Omental fat pad (tissue), 4 donors: ENCODE measurements around the gene CPT1B. TPM values are rescaled to one million over a fixed set of nuclear protein-coding genes. Genes with fewer than 3 reads are reported as not detected.
"Not testable (repeated sequence)": the region's sequence is repeated elsewhere in the genome, so short reads cannot be mapped to it uniquely, and the experiment has no call there.

Experiments
- ATAC-seq: fragments of 150-250 bp; one replicate; pipeline ENCODE4 v1.9.1; 2016; ENCODE audit warnings: mild to moderate bottlenecking, moderate library complexity; ENCODE audit not compliant: low FRiP score
- DNase-seq: peaks from one replicate; pipeline ENCODE4 v3.0.0-alpha.2; 2019; ENCODE audit warnings: low spot score
- total RNA-seq, 4 donors: library from RNA; depleted of rRNA; stranded (reverse); fragments of >200 nt; gene quantifications; one replicate each; pipeline ENCODE4 v1.1.0, GENCODE V29; 2016
- TF ChIP-seq, protein P1 (sequence below), 3 donors: fragments of 450-650 bp; IDR thresholded peaks; one replicate each; pipeline ENCODE4 v1.5.1; 2016 to 2017; ENCODE audit warnings: antibody characterized with exemption in 3 of 3, mild to moderate bottlenecking in 3 of 3, moderate library complexity in 2 of 3

CPT1B gene
- total RNA-seq, 4 donors from 2014 or later = 4.9 to 29.2 (median 10.8) TPM

- TF ChIP-seq, protein P1, sequence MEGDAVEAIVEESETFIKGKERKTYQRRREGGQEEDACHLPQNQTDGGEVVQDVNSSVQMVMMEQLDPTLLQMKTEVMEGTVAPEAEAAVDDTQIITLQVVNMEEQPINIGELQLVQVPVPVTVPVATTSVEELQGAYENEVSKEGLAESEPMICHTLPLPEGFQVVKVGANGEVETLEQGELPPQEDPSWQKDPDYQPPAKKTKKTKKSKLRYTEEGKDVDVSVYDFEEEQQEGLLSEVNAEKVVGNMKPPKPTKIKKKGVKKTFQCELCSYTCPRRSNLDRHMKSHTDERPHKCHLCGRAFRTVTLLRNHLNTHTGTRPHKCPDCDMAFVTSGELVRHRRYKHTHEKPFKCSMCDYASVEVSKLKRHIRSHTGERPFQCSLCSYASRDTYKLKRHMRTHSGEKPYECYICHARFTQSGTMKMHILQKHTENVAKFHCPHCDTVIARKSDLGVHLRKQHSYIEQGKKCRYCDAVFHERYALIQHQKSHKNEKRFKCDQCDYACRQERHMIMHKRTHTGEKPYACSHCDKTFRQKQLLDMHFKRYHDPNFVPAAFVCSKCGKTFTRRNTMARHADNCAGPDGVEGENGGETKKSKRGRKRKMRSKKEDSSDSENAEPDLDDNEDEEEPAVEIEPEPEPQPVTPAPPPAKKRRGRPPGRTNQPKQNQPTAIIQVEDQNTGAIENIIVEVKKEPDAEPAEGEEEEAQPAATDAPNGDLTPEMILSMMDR (IDR thresholded peaks at IDR 0.05) = no peak
- DNase-seq = no peak
- ATAC-seq = no peak
Measured at GRCh38 chr22:50547263-50547985, 30.8 kb downstream of the CPT1B start.

DNA sequence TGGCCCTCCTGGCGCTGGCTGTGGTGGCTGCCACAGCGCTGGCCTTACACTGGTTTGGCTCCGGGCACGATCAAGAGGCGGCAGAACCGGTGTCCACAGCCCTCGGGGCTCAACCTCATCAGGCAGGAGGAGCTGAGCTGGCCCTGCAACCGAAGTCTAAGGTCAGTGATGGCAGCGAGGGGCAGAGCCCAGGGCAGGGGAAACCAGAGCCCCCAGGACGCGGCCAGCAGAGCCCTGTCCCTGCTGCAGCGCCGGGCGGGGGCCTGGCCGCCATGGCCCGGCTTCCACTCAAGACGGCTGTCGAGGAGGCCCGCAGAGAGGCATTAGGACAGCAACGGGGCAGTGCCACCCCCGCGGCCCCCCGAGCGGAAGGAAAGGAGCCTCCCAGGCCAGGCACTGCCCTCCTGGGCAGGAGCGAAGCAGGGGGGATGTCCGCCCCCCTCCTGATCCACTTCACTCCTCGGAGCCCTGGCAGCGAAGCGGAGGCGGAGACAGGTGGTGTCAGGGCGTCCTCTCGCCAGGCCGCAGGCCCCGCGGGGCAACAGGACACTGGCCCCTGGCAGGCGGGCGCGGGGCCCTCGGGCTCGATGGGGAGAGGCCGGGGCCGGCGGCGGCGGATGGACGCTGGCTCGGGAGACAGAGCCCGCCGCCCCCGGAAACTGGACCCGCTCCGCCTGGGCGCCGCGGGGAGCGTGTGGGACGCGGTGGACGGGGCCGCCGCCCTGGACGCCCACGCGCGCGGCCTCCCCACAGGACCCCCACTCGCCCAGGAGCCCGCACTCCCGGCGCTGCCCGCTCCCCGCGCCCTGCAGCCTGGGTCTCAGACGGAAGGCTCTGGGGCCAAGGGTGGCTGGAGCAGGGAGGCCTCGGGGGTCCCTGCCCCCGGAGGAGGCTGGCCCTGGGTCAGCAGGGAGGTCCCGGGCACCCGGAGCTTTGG lies 31.6 kb downstream of the CPT1B start:
- TF ChIP-seq, protein P1 (IDR thresholded peaks at IDR 0.05) = no peak
- no peak for DNase-seq
- no peak for ATAC-seq

- ATAC-seq (no peak), DNase-seq (no peak)
- TF ChIP-seq, protein P1 (IDR thresholded peaks at IDR 0.05) = no peak
Measured at GRCh38 chr22:50545522-50546325, 32.5 kb downstream of the CPT1B start, which contains the start of gene KLHDC7B. TSS of gene KLHDC7B (plus strand) at chr22:50545899. CDS start at chr22:50546244, 345 bp downstream.

DNA sequence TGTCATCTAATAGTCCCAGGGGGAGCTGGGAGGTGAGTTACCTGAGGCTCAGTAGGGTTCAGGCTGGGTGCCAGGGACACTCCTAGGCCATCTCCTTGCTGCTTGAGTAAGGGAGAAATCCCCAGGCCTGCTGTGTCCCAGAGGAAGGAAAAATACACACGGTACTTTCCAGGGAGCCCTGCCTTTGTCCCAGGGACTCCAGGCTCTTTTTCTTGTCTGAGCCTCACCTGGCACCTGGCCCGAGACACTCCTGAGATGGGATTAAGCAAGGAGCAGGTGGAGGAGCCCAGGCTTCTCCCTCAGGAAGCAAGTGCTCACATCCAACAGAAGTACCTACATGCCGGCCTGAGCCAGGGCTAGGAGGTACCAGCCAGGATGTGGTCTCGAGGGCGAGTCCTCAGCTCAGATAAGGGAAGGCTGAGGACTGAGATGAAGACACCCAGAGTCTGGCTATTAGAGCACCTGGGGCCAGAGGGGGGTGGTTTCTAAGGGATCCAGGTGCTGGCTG lies 33.4 kb downstream of the CPT1B start:
- no peak for ATAC-seq
- no peak for DNase-seq
- TF ChIP-seq, protein P1 (IDR thresholded peaks at IDR 0.05) = no peak

- ATAC-seq (peak; percentile 40), DNase-seq (no peak)
- TF ChIP-seq, protein P1 (IDR thresholded peaks at IDR 0.05) = peak in 1 of 3 donors; percentile 7
Measured at GRCh38 chr22:50544078-50544745, 34.0 kb downstream of the CPT1B start.

GRCh38 chr22:50542416-50542927 lies 35.8 kb downstream of the CPT1B start:
- ATAC-seq (no peak), DNase-seq (no peak)
- TF ChIP-seq, protein P1 (IDR thresholded peaks at IDR 0.05) = no peak

DNA sequence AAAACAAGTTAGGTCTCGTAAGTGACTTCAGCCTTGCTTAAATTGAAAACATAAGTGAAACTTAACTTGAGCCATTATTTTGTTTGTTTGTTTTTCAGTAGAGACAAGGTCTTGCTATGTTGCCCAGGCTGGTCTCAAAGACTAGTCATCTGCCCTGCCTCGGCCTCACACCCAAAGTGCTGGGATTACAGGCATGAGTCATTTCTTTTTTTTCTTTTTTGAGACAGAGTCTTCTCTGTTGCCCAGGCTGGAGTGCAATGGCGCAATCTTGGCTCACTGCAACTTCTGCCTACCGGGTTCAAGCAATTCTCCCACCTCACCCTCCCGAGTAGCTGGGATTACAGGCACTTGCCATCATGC lies 36.6 kb downstream of the CPT1B start:
- DNase-seq = not testable (repeated sequence)
- ATAC-seq = peak; percentile 48
